CD1c-positive myeloid dendritic cell (primary cell): ENCODE data around the gene UTY.
"Not testable (repeated sequence)": the region's sequence is repeated elsewhere in the genome, so short reads cannot be mapped to it uniquely, and the experiment has no call there.

Experiments used
- DNase-seq: peaks from one replicate; pipeline ENCODE4 v3.0.0-alpha.2; 2016; ENCODE audit errors: extremely low spot score

The UTY gene

GRCh38 chrY:13299411-13299810 is 180.4 kb downstream of the UTY start:
- DNase-seq, result no peak

GRCh38 chrY:13296176-13296890 is 183.5 kb downstream of the UTY start:
- no peak for DNase-seq

- no peak for DNase-seq
Observed at GRCh38 chrY:13295026-13295425, 184.8 kb downstream of the UTY start.

- DNase-seq, result no peak
Observed at GRCh38 chrY:13291199-13291598, 188.6 kb downstream of the UTY start.

- DNase-seq, result not testable (repeated sequence)
Observed at GRCh38 chrY:13282151-13283054, 197.4 kb downstream of the UTY start.

- DNase-seq, result no peak
Observed at GRCh38 chrY:13279561-13279960, 200.3 kb downstream of the UTY start.

GRCh38 chrY:13271706-13272105 is 208.1 kb downstream of the UTY start:
- DNase-seq, result no peak

GRCh38 chrY:13253941-13254440 is 225.8 kb downstream of the UTY start:
- not testable (repeated sequence) for DNase-seq

- DNase-seq, result no peak
Observed at GRCh38 chrY:13250421-13250820, 229.4 kb downstream of the UTY start.

GRCh38 chrY:13243716-13244115 is 236.1 kb downstream of the UTY start:
- DNase-seq, result no peak

- DNase-seq, result peak; percentile 40
Observed at GRCh38 chrY:13233901-13234300, 245.9 kb downstream of the UTY start.

GRCh38 chrY:13233118-13233517 is 246.7 kb downstream of the UTY start:
- DNase-seq, result no peak

- no peak for DNase-seq
Observed at GRCh38 chrY:13227354-13227953, 252.4 kb downstream of the UTY start.

- DNase-seq, result no peak
Observed at GRCh38 chrY:13210961-13211646, 268.7 kb downstream of the UTY start.

- DNase-seq, result no peak
Observed at GRCh38 chrY:13205214-13205613, 274.6 kb downstream of the UTY start.
